Stimulated activated effector memory CD8-positive, alpha-beta T cell treated with anti-CD3 and anti-CD28 coated beads, Interleukin-12 subunit alpha, Interleukin-12 subunit beta, amount 100 ng/mL, for 72 hours (primary cell): ENCODE measurements around the gene SNORC.
A peak's percentile ranks its signal among the peaks of the same experiment; 100 is the strongest.

Source experiments
- ATAC-seq: fragments of 150-1000 bp; cut with Tn5 transposase; 2 replicates; pipeline ENCODE4 v1.10.0; 2021
- DNase-seq, 2 donors: peaks; one replicate each; pipeline ENCODE4 v3.0.0; 2021 to 2022; ENCODE audit warnings: low spot score in 2 of 2
- H3K27ac Mint-ChIP-seq: one replicate; pipeline ENCODE4 v1.8.0; 2022; ENCODE audit warnings: mild to moderate bottlenecking, mixed read lengths
- H3K36me3 Mint-ChIP-seq: one replicate; pipeline ENCODE4 v1.8.0; 2022; ENCODE audit warnings: mild to moderate bottlenecking, mixed read lengths
- H3K4me1 Mint-ChIP-seq: one replicate; pipeline ENCODE4 v1.8.0; 2022; ENCODE audit warnings: mixed read lengths
- H3K4me3 Mint-ChIP-seq: one replicate; pipeline ENCODE4 v1.8.0; 2022; ENCODE audit warnings: mild to moderate bottlenecking, mixed read lengths
- H3K9me3 Mint-ChIP-seq: one replicate; pipeline ENCODE4 v1.8.0; 2022; ENCODE audit warnings: mixed read lengths

SNORC gene

DNA sequence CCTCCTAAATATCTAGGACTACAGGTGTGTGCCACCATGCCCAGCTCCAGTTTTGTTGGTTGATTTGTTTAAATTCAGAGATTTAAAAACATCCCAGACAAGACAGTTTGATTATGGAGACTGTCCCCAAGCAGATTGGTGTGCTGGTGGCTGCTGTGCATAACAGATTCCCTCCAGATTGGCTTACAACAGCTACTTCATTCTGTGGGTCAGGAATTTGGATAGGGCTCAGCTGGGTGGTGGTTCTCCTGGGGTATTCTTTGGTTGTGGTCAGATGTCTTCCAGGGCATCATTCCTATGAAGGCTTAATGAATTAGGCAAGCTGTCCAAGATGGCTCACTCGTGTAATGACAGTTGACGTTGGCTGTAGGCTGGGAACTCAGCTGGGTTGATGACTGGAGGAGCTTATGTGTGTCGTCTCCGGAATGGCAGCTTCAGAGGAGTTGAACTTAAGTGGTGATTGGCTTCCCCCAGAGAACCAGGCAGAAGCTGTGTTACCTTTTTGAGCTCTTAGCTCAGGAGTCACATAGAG is 10.6 kb upstream of the SNORC start:
- no peak for ATAC-seq
- Mint-ChIP-seq H3K9me3 (no peaks in the 10 kb centered on the region), H3K27ac (peak overlapping the region; percentile 75), H3K36me3 (peaks cover 52% of the 10 kb centered on the region), H3K4me3 (no peak overlapping the region), H3K4me1 (no peaks in the 10 kb centered on the region)
- DNase-seq: no peak

DNA sequence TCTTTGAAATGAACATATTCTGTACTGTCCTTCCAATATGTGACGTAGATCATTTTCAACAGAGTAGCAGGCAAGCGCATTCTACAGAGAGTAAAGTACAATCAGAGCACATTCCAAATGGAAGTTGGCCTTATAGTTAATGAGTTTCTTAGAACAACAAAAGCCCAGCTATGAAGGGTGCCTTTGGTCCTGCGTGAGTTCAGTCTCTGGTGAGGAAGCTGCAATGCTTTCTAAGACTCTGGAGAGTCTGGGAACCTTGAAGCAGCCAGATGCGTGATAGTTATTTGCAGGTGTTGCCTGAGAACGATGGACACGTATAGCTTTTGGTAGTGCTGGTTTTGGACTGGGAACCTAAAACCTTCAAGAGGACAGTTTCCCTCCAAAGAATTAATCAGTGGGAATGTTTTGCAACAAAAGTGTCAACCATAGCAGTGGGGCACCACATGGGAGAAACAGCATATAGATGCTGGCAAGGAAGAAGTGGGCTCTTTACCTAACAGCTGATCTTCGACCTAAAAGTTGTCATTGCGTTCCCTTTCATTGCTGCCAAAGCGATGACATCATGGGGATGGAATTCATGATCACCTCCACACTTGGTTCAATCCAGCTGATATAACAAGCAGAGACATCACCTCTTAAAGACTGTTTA is 9.3 kb upstream of the SNORC start:
- ATAC-seq: no peak
- H3K9me3 Mint-ChIP-seq: no peaks in the 10 kb centered on the region
- DNase-seq: no peak
- H3K36me3 Mint-ChIP-seq: peaks cover 40% of the 10 kb centered on the region
- H3K4me1 Mint-ChIP-seq: no peaks in the 10 kb centered on the region
- no peak overlapping the region for H3K27ac Mint-ChIP-seq
- H3K4me3 Mint-ChIP-seq: no peak overlapping the region

- no peaks in the 10 kb centered on the region for H3K9me3 Mint-ChIP-seq
- ATAC-seq (no peak), DNase-seq (no peak)
- no peak overlapping the region for H3K4me3 Mint-ChIP-seq
- H3K36me3 Mint-ChIP-seq: peaks cover 33% of the 10 kb centered on the region
- H3K4me1 Mint-ChIP-seq: no peaks in the 10 kb centered on the region
- no peak overlapping the region for H3K27ac Mint-ChIP-seq
These were observed 8.7 kb upstream of the SNORC start for GRCh38 chr2:232861353-232861752.

- H3K27ac Mint-ChIP-seq: no peak overlapping the region
- ATAC-seq (no peak), DNase-seq (no peak)
- H3K4me3 Mint-ChIP-seq: no peak overlapping the region
- H3K9me3 Mint-ChIP-seq: no peaks in the 10 kb centered on the region
- H3K36me3 Mint-ChIP-seq: peaks cover 8% of the 10 kb centered on the region
- no peaks in the 10 kb centered on the region for H3K4me1 Mint-ChIP-seq
These were observed 6.1 kb upstream of the SNORC start for GRCh38 chr2:232863996-232864395.

DNA sequence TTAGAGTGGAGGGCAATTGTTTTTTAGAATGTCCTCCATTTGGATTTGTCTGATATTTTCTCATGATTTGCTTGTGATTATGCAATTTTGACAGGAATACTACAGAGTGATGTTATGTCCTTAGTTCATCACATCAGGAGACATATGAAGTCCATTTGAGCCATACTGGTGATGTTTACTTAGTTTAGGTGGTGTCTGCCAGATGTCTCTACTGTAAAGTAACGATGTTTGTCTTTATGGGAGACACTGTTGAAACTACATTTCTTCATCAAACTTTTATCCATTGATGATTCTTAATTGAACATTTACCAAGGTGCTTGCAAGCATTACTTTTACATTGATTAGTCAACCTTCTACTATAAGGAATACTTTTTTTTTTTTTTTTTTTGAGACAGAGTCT is 4.9 kb upstream of the SNORC start:
- H3K36me3 Mint-ChIP-seq: peaks cover 7% of the 10 kb centered on the region
- no peaks in the 10 kb centered on the region for H3K4me1 Mint-ChIP-seq
- H3K4me3 Mint-ChIP-seq: no peak overlapping the region
- DNase-seq (no peak), ATAC-seq (no peak)
- no peaks in the 10 kb centered on the region for H3K9me3 Mint-ChIP-seq
- no peak overlapping the region for H3K27ac Mint-ChIP-seq

DNA sequence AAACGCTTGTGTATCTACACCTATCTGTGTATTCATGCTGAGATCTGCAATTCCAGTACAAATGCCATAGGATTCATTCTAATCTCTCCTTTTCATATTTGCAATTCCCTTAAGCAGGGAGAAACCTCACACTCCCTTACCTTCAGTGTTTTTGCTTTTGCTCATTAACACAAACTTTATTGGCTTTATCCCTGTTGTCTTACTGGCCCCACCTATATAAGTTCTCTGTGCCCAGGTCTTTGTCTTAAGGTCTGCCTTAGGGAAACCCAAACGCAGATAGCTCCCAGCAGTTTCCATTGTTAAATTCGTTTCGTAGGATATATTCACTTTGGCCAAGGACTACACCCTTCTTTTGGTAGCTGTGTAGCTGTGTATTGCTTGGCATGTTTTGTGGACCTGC is 4.0 kb upstream of the SNORC start:
- no peak overlapping the region for H3K27ac Mint-ChIP-seq
- DNase-seq: no peak
- no peaks in the 10 kb centered on the region for H3K4me1 Mint-ChIP-seq
- H3K36me3 Mint-ChIP-seq: peaks cover 7% of the 10 kb centered on the region
- ATAC-seq: no peak
- H3K4me3 Mint-ChIP-seq: no peak overlapping the region
- no peaks in the 10 kb centered on the region for H3K9me3 Mint-ChIP-seq

- no peaks in the 10 kb centered on the region for H3K4me1 Mint-ChIP-seq
- no peak overlapping the region for H3K27ac Mint-ChIP-seq
These were observed 686 bp upstream of the SNORC start for GRCh38 chr2:232869138-232870017.

GRCh38 chr2:232870766-232871371 is 805 bp downstream of the SNORC start:
- Mint-ChIP-seq H3K27ac (no peak overlapping the region), H3K4me3 (no peak overlapping the region), H3K4me1 (peaks cover 9% of the 10 kb centered on the region), H3K36me3 (peaks cover 7% of the 10 kb centered on the region), H3K9me3 (no peaks in the 10 kb centered on the region)
- DNase-seq (no peak), ATAC-seq (no peak)

More at GRCh38 chr2:232869138-232870017, 686 bp upstream of the SNORC start:
- H3K36me3 Mint-ChIP-seq: peaks cover 7% of the 10 kb centered on the region
- H3K9me3 Mint-ChIP-seq: no peaks in the 10 kb centered on the region
- no peak for DNase-seq
- H3K4me3 Mint-ChIP-seq: no peak overlapping the region
- ATAC-seq: no peak

DNA sequence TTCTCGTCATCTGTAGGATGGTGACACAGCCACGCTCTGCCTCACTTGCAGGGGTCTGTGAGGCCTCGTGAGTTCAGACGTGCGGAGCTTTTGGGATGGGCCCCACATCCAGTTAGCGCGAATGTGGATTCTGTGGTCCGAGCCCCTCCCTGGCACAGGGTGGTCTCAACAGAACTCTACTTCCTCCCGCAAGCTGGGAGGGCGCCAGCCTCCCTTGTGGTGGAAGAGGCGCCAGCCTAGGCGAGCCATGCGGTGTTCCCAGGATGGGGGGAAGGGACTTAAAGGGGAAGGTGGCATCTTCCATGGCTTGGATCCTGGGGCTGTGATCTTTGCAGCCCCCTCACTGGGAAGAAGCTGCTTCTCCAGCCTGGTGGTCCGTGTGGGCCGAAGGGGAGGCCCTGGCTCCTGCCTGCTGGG is 1.4 kb downstream of the SNORC start:
- no peak overlapping the region for H3K27ac Mint-ChIP-seq
- no peaks in the 10 kb centered on the region for H3K9me3 Mint-ChIP-seq
- peaks cover 7% of the 10 kb centered on the region for H3K36me3 Mint-ChIP-seq
- no peak overlapping the region for H3K4me3 Mint-ChIP-seq
- DNase-seq: no peak
- ATAC-seq: no peak
- peaks cover 9% of the 10 kb centered on the region for H3K4me1 Mint-ChIP-seq

GRCh38 chr2:232871835-232872736 is 2.0 kb downstream of the SNORC start:
- Mint-ChIP-seq H3K27ac (peak overlapping the region; percentile 48), H3K4me3 (no peak overlapping the region)
- ATAC-seq: no peak

GRCh38 chr2:232872826-232873225 is 2.8 kb downstream of the SNORC start:
- ATAC-seq (no peak), DNase-seq (no peak)
- Mint-ChIP-seq H3K9me3 (no peaks in the 10 kb centered on the region), H3K4me1 (peaks cover 9% of the 10 kb centered on the region), H3K27ac (peak overlapping the region; percentile 48), H3K36me3 (peaks cover 7% of the 10 kb centered on the region), H3K4me3 (no peak overlapping the region)

More at GRCh38 chr2:232871835-232872736, 2.0 kb downstream of the SNORC start:
- no peak for DNase-seq
- Mint-ChIP-seq H3K4me1 (peaks cover 9% of the 10 kb centered on the region), H3K36me3 (peaks cover 7% of the 10 kb centered on the region), H3K9me3 (no peaks in the 10 kb centered on the region)

- H3K4me3 Mint-ChIP-seq: no peak overlapping the region
These were observed 3.3 kb downstream of the SNORC start for GRCh38 chr2:232873292-232873908.

GRCh38 chr2:232873909-232874641 is 4.0 kb downstream of the SNORC start:
- Mint-ChIP-seq H3K9me3 (no peaks in the 10 kb centered on the region), H3K27ac (no peak overlapping the region), H3K4me1 (peaks cover 9% of the 10 kb centered on the region), H3K4me3 (no peak overlapping the region), H3K36me3 (peaks cover 6% of the 10 kb centered on the region)
- DNase-seq: no peak
- no peak for ATAC-seq

More at GRCh38 chr2:232873292-232873908, 3.3 kb downstream of the SNORC start:
- peaks cover 7% of the 10 kb centered on the region for H3K36me3 Mint-ChIP-seq
- ATAC-seq (no peak), DNase-seq (no peak)
- no peaks in the 10 kb centered on the region for H3K9me3 Mint-ChIP-seq
- peak overlapping the region; percentile 48 for H3K27ac Mint-ChIP-seq
- peaks cover 9% of the 10 kb centered on the region for H3K4me1 Mint-ChIP-seq
